Measurements from ENCODE around the gene FGF11.

FGF11 gene

DNA sequence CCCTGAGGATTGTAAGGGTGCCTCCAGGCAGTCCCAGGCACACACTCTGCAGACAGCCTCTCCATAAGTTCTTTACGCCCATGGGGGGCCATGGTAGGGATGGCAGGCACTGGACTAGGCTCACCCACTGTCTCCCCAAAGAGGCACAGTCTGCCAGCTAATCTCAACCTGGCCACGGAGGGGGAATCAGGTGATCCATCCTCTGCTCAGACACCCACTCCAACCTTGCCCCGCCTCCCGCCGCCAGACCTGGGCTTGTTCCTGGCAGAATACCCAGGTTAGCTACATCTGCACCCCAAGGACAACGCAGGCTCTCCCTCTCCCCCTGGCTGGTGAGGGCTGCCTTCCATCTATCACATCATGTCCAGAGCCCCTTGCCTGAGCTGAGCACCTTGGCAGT is 30.4 kb upstream of the FGF11 start:
- no peak for DNase-seq

DNA sequence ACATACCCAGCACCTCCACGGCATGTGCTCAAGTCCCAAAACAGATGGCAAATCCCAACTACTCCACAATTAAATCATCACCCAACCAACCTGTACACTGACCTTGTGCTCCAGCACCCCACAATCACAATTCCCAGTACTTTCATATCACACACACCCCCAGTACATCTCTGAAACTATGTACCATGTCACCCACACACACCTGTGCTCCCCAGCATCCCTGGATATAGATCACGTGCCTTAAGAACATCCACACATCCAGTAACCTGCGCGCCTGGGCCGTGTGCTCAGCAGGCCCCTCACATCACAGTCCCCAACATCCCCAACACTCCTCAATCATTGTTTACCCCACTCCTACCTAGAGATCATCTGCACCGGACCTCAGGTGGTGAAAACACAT is 29.6 kb upstream of the FGF11 start:
- no peak for DNase-seq

DNA sequence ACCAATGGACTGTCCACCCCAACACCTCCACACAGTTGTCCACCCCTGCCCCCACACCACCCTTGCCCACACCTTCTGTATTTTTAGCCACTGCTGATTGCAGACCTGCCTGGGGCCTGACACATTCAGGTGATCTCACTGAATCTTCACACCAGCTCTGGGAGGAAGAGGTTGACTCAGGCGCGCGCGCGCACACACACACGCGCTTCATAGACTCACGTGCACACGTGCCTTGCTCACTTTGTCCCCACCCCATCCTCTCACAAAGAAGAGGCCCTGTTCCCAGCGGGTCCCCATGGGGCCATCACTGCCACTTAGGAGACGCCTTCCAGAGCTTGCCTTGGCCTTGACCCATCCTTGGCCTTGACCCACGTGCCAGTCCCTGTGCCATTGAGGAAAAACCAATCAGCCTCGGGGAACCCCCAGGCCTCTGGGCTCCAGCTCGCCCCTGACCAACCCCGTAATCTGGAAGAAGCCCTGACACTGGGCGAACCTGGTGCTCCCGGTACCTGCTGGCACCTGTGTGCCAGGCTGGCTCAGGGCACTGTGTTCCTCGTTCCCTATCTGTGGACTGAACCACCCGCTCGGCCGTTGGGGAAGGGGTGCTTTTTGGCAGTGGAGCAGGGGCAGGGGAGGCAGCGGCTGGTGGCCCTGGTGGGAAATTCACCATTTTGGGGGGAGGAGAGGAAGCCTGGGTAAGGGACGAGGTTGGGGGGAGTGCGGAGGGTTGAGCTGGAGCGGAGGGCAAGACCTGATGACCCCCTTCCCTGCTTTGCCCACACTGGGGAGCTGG is 28.5 kb upstream of the FGF11 start:
- DNase-seq: no peak

DNA sequence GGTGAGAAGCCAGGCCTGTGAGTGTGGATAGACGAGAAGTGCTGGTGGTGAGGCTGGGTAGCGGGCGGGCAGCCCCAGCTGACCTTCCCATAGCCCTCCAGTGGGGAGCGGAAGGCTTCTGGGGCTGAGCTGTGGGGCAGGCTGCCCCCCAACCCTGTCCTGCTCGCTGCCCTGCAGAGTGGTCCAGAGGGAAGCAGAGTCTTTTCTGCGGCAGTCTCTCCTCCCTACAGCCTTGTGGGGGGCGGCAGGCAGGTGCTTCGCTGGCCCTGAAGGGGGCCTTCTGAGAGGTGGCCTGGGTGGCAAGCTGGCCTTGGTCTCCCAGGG is 27.9 kb upstream of the FGF11 start:
- DNase-seq: no peak

DNA sequence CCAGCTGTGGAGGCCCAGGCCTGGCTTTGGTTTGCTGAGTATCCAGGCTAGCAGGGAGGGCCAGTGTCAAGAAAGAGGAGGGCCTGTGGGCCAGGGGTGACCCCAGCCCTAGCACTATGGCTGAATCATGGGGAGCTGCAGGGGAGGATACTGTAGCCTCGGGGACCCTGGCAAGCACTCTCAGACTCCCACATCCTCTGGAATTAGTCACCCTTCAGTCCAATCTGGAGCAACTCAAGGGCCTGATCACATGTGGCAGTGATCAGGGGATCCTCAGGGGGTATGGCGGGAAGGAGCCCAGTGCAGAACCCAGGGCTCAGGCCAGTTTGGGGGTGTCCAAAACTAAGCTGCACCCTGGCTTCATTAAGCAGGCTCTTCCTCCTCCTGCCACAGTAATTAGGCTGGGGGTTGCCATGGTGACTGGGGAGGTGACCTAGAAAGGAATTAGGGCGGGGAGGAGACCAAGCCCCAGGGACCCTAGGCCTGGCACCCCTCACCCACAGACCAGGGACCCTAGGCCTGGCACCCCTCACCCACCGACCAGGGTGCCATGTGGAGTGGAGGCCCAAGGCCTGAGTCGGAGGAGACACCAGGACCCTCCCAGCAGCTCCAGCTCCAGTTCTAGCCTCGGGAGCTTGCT is 25.8 kb upstream of the FGF11 start:
- DNase-seq: no peak

DNA sequence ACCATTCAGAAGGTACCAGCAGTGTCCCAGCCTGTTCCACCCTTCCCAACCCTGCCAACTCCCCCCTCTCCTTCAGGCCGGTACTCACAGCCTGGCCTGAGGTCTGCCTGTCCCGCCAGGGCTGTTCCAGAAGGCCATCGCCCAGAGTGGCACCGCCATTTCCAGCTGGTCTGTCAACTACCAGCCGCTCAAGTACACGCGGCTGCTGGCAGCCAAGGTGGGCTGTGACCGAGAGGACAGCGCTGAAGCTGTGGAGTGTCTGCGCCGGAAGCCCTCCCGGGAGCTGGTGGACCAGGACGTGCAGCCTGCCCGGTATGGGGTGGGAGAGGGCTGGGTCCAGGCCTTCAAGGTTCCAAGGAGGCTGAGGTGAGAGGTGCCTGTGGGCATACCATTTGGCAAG is 24.5 kb upstream of the FGF11 start:
- no peak for DNase-seq

DNA sequence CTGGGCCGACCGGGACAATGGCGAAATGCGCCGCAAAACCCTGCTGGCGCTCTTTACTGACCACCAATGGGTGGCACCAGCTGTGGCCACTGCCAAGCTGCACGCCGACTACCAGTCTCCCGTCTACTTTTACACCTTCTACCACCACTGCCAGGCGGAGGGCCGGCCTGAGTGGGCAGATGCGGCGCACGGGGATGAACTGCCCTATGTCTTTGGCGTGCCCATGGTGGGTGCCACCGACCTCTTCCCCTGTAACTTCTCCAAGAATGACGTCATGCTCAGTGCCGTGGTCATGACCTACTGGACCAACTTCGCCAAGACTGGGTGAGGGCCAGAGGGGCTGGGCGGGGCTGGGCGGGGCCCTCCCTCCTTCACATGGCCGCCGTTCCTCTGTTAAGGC is 23.5 kb upstream of the FGF11 start:
- no peak for DNase-seq

DNA sequence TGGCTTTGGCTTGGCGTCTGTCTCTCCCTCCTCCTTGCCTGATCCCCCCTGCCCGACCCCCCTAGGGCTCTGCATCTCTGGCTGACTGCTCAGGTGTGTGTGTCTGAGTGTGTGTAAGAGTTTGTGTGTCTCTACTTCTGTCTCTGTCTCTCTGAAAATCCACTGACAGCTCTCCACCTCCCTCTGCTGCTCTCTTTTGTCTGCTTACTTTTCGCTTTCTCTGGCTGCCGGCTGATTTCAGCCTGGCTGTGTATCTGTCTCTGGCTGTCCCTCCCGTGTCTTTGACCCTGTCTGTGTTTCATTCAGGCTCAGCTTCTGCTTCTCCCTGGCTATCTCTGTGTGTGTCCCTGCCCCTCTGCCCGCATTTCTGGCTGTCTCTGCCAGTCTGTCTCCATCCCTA is 23.0 kb upstream of the FGF11 start:
- no peak for DNase-seq

DNA sequence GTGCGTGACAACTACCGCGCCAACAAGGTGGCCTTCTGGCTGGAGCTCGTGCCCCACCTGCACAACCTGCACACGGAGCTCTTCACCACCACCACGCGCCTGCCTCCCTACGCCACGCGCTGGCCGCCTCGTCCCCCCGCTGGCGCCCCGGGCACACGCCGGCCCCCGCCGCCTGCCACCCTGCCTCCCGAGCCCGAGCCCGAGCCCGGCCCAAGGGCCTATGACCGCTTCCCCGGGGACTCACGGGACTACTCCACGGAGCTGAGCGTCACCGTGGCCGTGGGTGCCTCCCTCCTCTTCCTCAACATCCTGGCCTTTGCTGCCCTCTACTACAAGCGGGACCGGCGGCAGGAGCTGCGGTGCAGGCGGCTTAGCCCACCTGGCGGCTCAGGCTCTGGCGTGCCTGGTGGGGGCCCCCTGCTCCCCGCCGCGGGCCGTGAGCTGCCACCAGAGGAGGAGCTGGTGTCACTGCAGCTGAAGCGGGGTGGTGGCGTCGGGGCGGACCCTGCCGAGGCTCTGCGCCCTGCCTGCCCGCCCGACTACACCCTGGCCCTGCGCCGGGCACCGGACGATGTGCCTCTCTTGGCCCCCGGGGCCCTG is 22.2 kb upstream of the FGF11 start:
- DNase-seq: no peak

DNA sequence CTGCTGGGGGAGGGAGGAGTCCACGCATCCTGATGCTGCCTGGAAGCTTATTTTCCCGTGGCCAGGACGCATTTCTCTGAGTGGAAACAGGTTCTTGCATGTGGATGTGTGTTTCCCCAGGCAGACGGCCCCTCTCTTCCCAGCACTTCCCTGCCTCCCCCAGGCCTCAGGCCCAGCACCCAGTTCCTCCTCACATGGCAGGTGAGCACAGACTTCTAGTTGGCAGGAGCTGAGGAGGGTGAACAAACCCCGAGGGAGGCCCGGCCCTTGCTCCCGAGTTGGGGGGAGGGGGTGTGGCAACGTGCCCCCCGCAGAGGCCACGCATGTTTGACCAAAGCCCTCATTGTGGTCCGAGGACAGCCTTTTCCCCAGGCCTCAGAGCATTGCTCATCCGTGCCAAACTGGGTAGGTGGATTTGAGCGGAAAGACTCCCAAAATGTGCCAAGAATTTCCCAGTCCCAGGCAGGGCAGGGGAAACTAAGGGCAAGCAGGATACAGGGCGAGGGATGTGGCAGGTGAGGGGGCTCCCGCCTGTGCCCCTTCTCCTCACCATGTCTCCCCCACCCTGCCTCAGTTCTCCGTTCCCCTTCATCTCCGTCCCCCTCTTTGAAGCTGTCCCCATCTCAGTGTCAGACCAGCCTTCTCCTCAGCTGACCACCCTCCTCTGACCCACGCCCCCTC is 20.7 kb upstream of the FGF11 start:
- no peak for DNase-seq

DNA sequence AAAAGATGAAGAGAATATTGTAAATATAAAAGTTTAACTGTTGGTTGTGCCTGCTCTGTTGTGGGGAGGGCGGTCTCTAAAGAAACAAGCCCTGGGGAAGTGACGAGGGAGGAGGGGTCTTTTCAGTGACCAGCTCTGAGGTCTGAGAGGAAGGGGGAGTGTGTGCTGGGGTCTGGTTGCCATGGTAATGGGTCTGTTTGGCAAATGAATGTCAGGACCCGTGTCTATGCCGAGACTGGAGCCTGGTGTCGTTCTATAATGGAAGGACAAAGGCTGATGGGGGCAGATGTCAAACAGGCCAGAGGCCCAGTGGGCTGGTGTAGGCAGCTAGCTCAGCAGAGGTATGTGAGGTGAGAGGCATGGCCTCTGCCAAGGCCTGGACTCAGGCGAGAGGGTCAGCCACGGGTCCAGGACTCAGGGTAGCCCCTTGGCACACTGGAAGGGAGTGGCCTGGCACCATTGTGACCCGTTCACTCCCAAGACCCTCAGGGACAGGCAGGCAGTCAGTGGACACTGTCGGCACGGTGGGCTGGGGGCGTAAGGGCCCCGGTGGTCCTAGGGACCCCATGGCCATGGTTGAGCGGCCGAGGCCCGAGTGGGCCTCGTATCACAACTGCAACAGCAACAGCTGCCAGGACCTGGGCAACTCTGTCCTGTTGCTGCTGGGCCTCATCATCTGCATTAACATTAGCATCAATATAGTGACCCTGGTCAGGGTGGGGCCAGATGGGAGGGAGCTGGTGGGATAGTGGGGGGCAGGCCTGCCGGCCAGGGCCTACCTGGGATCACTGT is 19.3 kb upstream of the FGF11 start, which contains the start of gene SPEM1:
Gene SPEM1 (plus strand): TSS at position 506 of the 792 bp plus-strand sequence. CDS start 61 bp downstream, at position 567.
- DNase-seq: no peak

DNA sequence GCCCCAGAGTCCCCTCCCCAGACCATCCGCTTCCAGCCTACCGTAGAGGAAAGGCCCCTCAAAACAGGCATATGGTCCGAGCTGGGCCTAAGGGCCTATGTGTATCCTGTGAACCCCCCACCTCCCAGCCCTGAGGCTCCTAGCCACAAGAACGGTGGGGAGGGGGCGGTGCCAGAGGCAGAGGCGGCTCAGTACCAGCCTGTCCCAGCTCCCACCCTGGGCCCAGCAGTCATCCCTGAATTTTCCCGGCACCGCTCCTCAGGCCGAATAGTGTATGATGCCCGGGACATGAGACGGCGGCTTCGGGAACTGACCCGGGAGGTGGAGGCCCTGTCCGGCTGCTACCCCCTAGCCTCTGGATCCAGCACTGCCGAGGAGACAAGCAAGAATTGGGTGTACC is 18.1 kb upstream of the FGF11 start:
- no peak for DNase-seq

DNA sequence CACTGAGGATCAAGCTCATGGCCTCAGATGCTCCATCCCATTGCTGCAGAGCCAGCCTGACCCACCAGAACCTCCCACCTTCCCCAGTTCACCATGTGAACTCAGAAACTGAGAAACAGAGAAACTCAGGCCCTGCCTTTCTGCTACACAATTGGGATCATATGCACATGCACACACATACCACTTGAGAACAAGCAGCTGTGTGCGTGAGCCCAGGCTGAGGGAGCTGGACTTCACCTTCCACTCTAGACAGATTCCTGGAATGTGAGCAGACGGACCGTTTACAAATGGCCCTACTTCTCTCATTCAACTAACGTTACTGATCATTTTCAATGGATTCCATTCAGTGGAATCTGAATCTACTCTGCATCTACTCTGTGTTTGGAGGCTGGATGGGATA is 15.6 kb upstream of the FGF11 start:
- no peak for DNase-seq

DNA sequence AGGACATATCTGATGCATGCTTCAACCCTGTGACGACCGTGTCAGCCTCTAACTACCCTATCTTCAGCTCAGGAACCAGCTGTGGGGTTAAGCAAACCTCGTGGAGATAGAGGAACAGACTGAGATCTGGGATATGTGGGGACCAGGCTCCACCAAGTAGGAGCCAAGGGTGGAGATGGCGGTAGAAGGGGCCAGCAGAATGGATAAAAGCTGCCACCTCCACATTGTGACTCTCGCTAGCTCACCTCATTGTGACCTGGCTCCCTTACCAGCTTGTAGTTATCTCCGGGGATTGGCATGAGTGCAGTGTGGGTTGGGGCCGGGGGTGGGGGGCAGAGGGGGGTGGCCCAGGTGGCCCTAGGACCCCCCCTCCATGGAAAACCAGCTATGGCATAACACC is 14.0 kb upstream of the FGF11 start, which contains the start of gene SPEM2:
Gene SPEM2 (plus strand): TSS at position 301 of the 400 bp plus-strand sequence. CDS start 73 bp downstream, at position 374.
- DNase-seq: no peak

DNA sequence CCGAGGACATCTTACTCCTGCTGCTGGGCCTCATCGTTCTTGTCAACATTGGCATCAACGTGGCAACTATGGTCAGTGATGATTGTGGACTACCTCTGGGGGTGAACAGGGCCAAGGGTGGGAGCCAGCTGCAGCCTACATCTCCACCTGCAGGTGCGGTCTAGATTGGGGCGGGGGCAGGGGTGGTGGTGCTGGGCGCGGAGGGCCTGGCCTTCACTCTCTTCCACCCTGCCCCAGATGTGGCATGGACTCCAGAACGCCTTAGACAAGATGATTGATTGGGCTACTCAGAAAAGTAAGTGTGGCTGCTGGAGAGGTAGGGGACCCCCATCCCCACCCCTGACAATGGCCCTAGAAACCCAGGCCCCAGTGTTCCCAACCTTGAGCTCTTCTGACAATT is 13.6 kb upstream of the FGF11 start:
- DNase-seq: no peak

DNA sequence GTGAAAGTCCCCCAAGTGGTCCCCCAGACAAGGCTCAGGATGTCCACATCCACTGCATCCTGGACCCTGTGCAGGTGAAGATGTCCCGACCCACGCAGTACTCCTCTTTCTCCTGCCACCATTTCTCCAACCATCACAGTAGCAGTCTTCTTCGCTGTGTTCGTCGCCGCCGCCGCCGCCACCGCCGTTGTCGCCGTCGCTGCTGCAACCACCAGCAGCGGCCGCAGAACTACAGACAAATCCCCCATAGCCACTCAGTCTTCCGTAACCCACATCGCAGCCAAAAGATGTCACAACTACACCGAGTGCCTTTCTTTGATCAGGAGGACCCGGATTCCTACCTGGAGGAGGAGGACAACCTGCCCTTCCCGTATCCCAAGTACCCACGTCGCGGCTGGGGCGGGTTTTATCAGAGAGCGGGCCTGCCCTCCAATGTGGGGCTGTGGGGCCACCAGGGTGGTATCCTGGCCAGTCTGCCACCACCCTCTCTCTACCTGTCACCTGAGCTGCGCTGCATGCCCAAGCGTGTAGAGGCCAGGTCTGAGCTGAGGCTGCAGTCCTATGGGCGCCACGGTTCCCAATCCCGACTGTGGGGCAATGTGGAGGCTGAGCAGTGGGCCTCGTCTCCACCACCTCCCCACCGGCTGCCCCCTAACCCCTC is 13.0 kb upstream of the FGF11 start:
- DNase-seq: no peak

DNA sequence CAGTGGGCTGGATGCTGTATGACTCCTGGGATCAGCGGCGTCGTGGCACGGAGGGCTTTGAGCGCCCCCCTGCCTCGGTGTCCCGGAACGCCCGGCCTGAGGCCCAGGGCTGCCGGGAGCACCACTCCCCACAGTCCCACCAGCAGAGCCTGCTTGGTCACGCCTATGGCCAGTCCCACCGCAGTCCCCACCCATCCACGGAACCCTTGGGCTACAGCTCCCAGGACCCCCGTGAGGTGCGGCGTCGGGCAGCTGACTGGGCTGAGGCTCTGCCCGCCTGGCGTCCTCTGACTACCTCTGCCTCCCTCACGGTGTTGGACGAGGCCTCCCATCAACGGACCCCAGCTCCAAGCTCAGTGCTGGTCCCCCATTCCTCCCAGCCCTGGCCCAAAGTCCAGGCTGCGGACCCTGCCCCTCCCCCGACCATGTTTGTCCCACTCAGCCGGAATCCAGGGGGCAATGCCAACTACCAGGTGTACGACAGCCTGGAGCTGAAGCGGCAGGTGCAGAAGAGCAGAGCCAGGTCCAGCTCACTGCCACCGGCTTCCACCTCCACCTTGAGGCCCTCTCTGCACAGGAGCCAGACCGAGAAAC is 12.3 kb upstream of the FGF11 start:
- DNase-seq: no peak

DNA sequence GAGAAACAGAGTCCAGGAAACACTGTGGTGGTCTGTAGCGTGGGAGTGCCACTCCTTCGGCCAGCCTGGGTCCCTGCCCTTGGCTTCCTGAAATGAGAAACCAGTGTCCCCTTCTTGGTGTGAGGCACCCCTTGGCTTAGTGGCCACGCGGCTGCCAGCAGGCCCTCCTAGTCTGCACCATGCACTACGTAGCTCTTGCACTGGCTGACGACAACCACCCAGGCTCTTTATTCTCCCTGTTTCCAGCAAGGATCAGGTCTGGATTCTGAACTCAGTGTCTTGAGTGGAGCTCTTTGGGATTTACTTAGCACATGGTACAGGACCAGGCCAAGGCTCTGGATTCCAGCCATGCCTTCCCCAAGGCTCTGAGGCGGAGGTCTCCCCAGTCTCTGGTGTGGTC is 11.8 kb upstream of the FGF11 start:
- no peak for DNase-seq

DNA sequence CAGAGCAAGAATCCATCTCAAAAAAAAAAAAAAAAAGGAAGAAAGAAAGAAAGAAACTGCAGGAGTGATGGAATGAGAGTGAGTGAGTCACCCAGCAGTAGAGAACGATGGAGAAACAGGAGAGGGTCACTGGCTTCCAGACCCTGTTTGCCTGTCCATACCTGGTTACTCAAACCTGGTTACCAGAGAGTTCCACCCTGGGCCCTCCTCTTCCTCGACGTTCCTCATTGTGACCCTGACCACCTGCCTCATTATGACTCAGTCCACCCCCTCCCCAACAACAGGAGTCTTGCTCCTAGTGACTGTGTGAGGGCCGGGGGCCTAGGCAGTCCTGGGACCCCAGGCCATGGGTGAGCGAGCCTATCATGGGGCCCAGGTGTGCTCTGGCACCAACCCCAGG is 10.8 kb upstream of the FGF11 start, which contains the start of gene SPEM3:
Gene SPEM3 (plus strand): TSS at position 301 of the 400 bp plus-strand sequence. CDS start 46 bp downstream, at position 347.
- no peak for DNase-seq

DNA sequence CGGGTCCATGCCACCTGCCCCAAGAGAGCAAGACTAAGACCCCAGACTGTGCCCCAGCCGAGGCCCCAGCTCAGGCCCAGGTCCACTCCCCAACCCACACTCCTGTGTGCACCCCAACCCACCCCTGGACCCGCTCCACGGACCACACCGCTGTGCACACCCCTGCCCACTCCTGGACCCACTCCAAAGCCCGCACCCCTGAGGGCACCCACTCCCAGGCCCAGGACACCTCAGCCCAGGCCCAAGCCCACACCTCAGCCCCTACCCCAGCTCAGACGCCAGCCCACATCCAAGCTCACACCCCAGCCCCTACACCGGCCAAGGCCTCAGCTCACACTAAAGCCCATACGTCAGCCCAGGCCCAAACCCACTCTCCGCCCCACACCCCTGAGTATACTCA is 9.6 kb upstream of the FGF11 start:
- DNase-seq: no peak

DNA sequence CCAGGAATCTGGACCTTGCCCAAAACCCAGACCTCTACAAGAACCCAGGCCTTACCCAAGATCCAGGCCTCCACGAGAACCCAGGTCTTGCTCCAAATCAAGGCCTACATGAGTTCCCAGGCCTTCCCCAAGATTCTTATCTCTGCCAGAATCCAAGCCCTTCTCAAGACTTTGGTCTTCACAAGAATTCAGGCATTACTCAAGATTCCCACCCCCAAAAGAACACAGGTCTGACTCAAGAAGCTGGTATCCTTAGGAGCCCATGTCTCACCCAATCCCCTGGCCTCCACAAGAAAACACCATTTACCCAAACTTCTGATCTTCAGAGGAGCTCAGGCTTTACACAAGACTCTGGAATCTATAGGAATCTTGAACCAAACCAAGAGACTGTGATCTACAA is 8.1 kb upstream of the FGF11 start:
- DNase-seq: no peak

DNA sequence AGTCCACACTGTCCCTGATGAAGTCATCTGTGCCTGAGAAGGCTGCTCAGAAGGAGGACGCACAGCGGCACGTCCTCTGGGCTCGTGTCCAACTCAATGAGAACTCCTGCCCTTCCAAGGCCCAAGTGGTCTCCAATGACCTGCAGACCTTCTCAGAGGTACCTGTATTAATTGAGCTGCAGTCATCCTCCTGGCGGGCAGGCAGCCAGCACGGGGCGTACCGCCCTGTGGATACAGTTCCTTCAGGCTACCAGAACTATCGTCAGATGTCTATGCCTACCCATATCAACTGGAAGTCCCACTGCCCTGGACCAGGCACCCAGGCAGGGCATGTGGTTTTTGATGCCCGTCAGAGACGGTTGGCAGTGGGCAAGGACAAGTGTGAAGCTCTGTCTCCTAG is 7.0 kb upstream of the FGF11 start:
- no peak for DNase-seq
